GM12874 (cell line): ENCODE data around the gene VAV1.

Source experiments
- TF ChIP-seq, protein P1 (sequence below): IDR thresholded peaks from 2 replicates; pipeline ENCODE4 v1.5.1; 2011; ENCODE audit warnings: low read depth, mild to moderate bottlenecking, control low read depth, low read length, moderate library complexity; ENCODE audit not compliant: insufficient read depth

The VAV1 gene

DNA sequence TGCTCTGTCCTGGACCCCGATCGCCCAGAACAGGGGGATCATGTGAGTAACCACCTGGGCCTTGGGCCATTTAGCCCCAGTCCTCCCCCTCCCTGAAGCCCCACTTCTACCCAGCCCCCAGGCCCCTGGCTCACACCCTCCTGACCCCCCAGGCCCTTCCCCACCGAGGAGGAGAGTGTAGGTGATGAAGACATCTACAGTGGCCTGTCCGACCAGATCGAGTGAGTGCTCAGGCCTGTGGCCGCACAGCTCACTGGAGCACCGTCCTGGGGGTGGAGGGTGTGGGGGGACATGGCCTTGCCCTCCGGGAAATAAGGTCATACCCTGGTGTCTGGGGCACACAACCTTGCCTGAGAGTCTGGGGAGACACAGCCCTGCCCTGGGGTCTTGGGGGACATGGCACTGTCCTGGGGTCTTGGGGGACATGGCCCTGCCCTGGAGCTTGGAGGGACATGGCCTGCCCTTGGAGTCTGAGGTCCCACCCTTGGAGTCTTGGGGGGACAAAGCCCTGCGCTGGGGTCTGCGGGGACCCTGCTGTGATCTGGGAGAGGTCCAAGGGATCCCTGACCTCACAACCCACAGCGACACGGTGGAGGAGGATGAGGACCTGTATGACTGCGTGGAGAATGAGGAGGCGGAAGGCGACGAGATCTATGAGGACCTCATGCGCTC, 49.3 kb downstream of the VAV1 start:
- TF ChIP-seq, protein P1, sequence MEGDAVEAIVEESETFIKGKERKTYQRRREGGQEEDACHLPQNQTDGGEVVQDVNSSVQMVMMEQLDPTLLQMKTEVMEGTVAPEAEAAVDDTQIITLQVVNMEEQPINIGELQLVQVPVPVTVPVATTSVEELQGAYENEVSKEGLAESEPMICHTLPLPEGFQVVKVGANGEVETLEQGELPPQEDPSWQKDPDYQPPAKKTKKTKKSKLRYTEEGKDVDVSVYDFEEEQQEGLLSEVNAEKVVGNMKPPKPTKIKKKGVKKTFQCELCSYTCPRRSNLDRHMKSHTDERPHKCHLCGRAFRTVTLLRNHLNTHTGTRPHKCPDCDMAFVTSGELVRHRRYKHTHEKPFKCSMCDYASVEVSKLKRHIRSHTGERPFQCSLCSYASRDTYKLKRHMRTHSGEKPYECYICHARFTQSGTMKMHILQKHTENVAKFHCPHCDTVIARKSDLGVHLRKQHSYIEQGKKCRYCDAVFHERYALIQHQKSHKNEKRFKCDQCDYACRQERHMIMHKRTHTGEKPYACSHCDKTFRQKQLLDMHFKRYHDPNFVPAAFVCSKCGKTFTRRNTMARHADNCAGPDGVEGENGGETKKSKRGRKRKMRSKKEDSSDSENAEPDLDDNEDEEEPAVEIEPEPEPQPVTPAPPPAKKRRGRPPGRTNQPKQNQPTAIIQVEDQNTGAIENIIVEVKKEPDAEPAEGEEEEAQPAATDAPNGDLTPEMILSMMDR, result no peak

DNA sequence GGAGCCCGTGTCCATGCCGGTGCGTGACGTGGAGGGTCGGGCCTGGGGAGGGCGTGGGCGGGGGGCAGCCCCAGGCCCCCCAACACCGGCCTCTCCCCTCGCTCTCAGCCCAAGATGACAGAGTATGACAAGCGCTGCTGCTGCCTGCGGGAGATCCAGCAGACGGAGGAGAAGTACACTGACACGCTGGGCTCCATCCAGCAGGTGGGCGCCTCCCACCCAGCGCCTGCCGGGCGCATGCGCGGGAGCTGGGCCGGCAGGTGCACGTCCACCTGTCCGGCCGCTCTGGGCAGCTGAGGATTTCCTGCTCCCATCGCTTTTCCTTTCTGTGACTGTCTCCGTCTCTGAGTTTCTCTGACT, 49.8 kb downstream of the VAV1 start:
- TF ChIP-seq, protein P1, result no peak

DNA sequence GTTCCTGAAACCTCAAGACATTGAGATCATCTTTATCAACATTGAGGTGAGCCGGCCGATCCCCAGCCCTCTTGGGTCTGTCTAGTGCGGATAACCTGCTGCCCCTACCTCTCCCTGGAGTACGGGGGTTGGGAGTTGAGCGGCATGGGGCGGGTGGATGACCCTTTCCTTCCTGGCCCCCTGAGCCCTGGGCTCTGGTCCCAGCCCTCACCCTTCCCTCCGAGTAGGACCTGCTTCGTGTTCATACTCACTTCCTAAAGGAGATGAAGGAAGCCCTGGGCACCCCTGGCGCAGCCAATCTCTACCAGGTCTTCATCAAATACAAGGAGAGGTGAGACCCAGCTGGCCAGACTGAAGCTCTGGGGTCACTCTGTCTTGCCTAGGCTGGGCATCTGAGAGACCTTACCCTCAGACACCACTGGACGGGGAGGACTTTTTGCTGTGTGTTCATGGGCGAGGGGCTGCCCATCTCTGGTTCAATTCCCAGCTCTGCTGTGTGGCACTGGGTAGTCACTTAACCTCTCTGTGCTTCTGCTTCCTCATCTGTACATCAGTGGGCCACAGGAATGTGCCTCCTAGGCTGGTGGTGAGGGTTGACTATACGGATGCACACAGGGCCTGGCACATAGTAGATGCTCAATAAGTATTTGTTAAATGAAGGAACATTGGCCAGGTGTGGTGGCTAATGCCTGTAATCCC, 52.7 kb downstream of the VAV1 start:
- TF ChIP-seq, protein P1, result no peak

DNA sequence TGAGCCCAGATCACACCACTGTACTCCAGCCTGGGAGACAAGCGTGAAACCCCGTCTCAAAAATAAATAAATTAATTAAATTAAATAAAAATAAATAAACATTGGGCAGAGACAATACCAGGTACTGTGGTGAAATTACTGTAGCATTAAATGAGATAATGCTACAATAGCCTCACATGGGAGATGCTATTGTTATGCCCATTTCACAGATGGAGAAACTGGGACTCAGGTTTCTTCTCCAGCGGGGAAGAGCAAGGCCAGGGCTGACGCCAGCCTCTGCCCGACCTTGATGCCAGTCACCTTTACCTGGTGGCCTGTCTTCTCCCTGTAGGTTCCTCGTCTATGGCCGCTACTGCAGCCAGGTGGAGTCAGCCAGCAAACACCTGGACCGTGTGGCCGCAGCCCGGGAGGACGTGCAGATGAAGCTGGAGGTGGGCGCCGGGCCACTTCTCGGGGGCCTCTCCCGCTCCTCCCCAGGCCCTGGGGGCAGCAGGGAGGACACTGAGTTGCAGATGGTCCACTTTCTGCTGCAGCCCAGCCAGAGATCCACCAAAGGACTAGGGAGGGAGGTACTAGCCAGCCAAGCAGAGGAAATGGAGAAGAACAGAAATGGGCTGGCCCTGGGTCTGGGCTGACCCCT, 53.9 kb downstream of the VAV1 start:
- TF ChIP-seq, protein P1, result no peak

DNA sequence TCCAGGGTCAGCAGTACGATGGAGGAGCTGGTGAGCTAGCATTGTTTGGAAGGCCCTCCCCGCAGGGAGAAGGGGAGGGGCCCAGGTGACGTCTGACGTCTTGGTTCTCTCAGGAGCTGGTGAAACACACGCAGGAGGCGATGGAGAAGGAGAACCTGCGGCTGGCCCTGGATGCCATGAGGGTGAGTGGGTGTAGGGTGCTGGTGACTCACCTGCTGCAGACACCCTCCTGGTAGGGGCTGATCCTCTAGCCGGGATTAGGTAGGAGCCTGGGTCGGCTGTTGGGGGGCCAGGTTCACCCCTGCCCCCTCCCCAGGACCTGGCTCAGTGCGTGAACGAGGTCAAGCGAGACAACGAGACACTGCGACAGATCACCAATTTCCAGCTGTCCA, 55.8 kb downstream of the VAV1 start:
- TF ChIP-seq, protein P1, result no peak

DNA sequence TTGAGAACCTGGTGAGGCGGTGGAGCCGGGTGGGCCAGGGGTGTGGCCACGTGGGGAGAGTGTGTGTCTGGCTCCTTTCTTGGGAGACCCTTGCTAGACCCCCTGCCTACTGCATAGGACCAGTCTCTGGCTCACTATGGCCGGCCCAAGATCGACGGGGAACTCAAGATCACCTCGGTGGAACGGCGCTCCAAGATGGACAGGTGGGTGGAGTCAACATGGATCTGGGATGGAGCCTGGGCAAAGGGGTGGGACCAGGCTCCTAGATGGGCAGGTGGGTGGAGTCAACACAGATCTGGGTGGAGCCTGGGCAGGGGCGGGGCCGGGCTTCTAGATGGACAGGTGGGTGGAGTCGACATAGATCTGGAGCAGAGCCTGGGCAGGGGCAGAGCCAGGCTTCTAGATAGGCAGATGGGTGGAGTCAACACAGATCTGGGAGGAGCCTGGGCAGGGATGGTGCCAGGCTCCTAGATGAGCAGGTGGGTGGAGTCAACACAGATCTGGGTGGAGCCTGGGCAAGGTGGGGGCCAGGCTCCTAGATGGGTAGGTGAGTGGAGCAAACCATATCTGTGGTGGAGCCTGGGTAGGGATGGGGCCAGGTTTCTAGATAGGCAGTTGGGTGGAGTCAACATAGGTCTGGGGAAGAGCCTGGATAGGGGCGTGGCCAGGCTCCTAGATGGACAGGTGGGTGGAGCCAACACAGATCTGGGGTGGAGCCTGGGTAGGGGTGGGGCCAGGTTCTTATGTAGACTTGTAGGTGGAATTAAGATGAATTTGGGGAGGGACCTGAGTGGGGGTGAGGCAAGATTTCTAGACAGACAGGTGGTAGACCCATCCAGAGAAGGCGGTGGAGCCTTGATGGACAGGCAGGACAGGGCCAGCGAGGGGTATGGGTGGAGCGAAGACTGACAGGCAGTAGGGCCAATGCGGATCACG, 56.5 kb downstream of the VAV1 start:
- TF ChIP-seq, protein P1, result no peak

DNA sequence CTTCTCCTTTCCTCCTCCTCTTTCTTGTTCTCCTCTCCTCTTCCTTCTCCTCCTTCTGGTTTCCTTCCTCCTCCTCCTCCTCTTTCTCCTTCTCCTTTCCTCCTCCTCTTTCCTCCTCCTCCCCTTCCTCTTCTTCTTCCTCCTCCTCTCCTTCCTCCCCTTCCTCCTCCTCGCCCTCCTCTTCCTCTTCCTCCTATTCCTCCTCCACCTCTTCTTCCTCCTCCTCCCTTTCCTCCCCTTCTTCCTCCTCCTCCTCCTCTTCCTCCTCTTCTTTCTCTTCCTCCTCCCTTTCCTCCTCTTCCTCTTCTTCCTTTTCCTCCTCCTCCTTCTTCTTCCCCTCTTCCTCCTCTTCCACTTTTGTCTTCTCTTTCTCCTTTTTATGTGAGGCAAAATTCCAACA, 59.9 kb downstream of the VAV1 start:
- TF ChIP-seq, protein P1, result no peak
